B cell (primary cell): ENCODE measurements around the gene TCP10L. TPM values are rescaled to one million over a fixed set of nuclear protein-coding genes. Genes with fewer than 3 reads are reported as not detected.

Experiments used
- ATAC-seq: fragments of 200-7000 bp; cut with Tn5 transposase; one replicate; pipeline ENCODE4 v1.10.0; 2021; ENCODE audit warnings: low read depth, mild to moderate bottlenecking, moderate number of reproducible peaks, moderate library complexity
- CTCF ChIA-PET: fragments of 350-600 bp; sonication (Branson Sonifier 250); formaldehyde crosslinking; loops from one replicate; lab custom pipeline; 2021; ENCODE audit warnings: antibody characterized with exemption, inconsistent platforms; lab: Charles Lee
- POLR2A ChIA-PET: fragments of 350-600 bp; sonication (Branson Sonifier 250); formaldehyde crosslinking; loops from one replicate; lab custom pipeline; 2021; ENCODE audit warnings: antibody characterized with exemption; lab: Charles Lee
- DNase-seq: peaks from one replicate; pipeline ENCODE4 v3.0.0; 2013
- H2AFZ ChIP-seq: 2 replicates; pipeline ENCODE4 v1.6.1; 2012; ENCODE audit warnings: mild to moderate bottlenecking, low read depth, low read length; ENCODE audit not compliant: insufficient read depth, poor library complexity, severe bottlenecking
- H3K27ac ChIP-seq, 2 donors: 1 replicate in 1 of 2; 2 replicates in 1 of 2; pipeline ENCODE4 v1.5.1; 2012 to 2013; ENCODE audit warnings: low read length in 2 of 2, mild to moderate bottlenecking in 2 of 2, moderate library complexity in 1 of 2
- H3K27me3 ChIP-seq, 4 experiments: fragments of 200-600 bp in 1 of 4; sonication (generic) in 1 of 4; replicated peaks in 1 of 4; 1 replicate in 2 of 4; 2 replicates in 2 of 4; pipeline versions ENCODE4 v1.6.1 to v1.7.0; 2013 to 2016; ENCODE audit warnings: low read length in 3 of 4, mild to moderate bottlenecking in 2 of 4, mixed read lengths in 1 of 4, moderate library complexity in 1 of 4; ENCODE audit not compliant: insufficient read depth in 4 of 4, control insufficient read depth in 3 of 4; ENCODE audit errors: control extremely low read depth in 1 of 4
- H3K36me3 ChIP-seq, 2 experiments: replicated peaks in 1 of 2; 1 replicate in 1 of 2; 2 replicates in 1 of 2; pipeline versions ENCODE4 v1.6.1 to v1.7.1; 2013; ENCODE audit warnings: low read length in 1 of 2; ENCODE audit not compliant: insufficient read depth in 2 of 2, control insufficient read depth in 1 of 2; ENCODE audit errors: control extremely low read depth in 1 of 2, extremely low read depth in 1 of 2
- H3K4me1 ChIP-seq, 2 donors: fragments of 200-600 bp in 1 of 2; sonication (generic) in 1 of 2; 1 replicate in 1 of 2; 2 replicates in 1 of 2; pipeline versions ENCODE4 v1.5.1 to v1.6.1; 2013 to 2017; ENCODE audit warnings: low read length in 2 of 2; ENCODE audit not compliant: control insufficient read depth in 2 of 2, insufficient read depth in 2 of 2
- H3K4me2 ChIP-seq: replicated peaks from 2 replicates; pipeline ENCODE3; 2012; ENCODE audit warnings: mild to moderate bottlenecking, low read depth, low read length; ENCODE audit not compliant: poor library complexity, severe bottlenecking
- H3K4me3 ChIP-seq, 5 experiments: fragments of 200-600 bp in 1 of 5; sonication (generic) in 1 of 5; 1 replicate in 3 of 5; 2 replicates in 2 of 5; pipeline versions ENCODE4 v1.5.1 to v1.7.0; 2011 to 2016; ENCODE audit warnings: low read length in 4 of 5, mild to moderate bottlenecking in 4 of 5, low read depth in 2 of 5, control low read depth in 1 of 5, moderate library complexity in 1 of 5; ENCODE audit not compliant: insufficient read depth in 1 of 5; ENCODE audit errors: control extremely low read depth in 1 of 5, extremely low read depth in 1 of 5
- H3K79me2 ChIP-seq: fragments of 200-600 bp; sonication (generic); one replicate; pipeline ENCODE4 v1.6.0; 2016; ENCODE audit warnings: low read length; ENCODE audit not compliant: control insufficient read depth, insufficient read depth
- H3K9ac ChIP-seq: fragments of 200-600 bp; sonication (generic); 2 replicates; pipeline ENCODE4 v1.6.1; 2017; ENCODE audit warnings: mild to moderate bottlenecking, low read length, moderate library complexity
- H3K9me3 ChIP-seq, 3 donors: one replicate each; pipeline versions ENCODE4 v1.6.1 to v1.7.1; 2013; ENCODE audit warnings: low read length in 2 of 3; ENCODE audit not compliant: control insufficient read depth in 2 of 3, insufficient read depth in 1 of 3; ENCODE audit errors: control extremely low read depth in 1 of 3
- H4K20me1 ChIP-seq: 2 replicates; pipeline ENCODE4 v1.6.0; 2012; ENCODE audit warnings: mild to moderate bottlenecking, low read length; ENCODE audit not compliant: insufficient read depth, control insufficient read depth, poor library complexity, severe bottlenecking
- H3K27ac Mint-ChIP-seq: one replicate; pipeline ENCODE4 v1.8.0; 2021; ENCODE audit warnings: mixed read lengths
- H3K27me3 Mint-ChIP-seq: one replicate; pipeline ENCODE4 v1.8.0; 2021; ENCODE audit warnings: mixed read lengths
- H3K4me1 Mint-ChIP-seq: one replicate; pipeline ENCODE4 v1.8.0; 2021; ENCODE audit warnings: mixed read lengths
- H3K4me3 Mint-ChIP-seq: one replicate; pipeline ENCODE4 v1.8.0; 2021; ENCODE audit warnings: mixed read lengths
- H3K9me3 Mint-ChIP-seq: one replicate; pipeline ENCODE4 v1.8.0; 2022; ENCODE audit warnings: mixed read lengths; ENCODE audit not compliant: insufficient read depth
- CTCF ChIP-seq: fragments of 200-600 bp; IDR thresholded peaks from one replicate; pipeline ENCODE4 v1.8.0; 2022; ENCODE audit warnings: antibody characterized with exemption, mild to moderate bottlenecking
- EZH2 ChIP-seq: IDR thresholded peaks from 2 replicates; pipeline ENCODE4 v1.6.1; 2012; ENCODE audit warnings: borderline replicate concordance, low read depth, mild to moderate bottlenecking, moderate library complexity, low read length; ENCODE audit not compliant: insufficient read depth, poor library complexity, severe bottlenecking
- WGBS: methylation state at CpG from one replicate; pipeline ENCODE4 v1.1.5; 2013; ENCODE audit warnings: missing lambda C conversion rate; ENCODE audit not compliant: insufficient coverage; 5-methylcytosine and 5-hydroxymethylcytosine counted together
- intact Hi-C: fragments of 100-400 bp; cut with micrococcal nuclease; formaldehyde crosslinking; loops from one replicate; pipeline ENCODE4 v1.10.0; 2022
- polyA plus RNA-seq: library from polyadenylated mRNA; depleted of rRNA; stranded (reverse); fragments of >200 nt; gene quantifications from 2 replicates; pipeline ENCODE4 v1.2.3, GENCODE V29; 2012
- total RNA-seq, 2 donors: library from RNA; stranded (reverse); fragments of 120-200 nt in 1 of 2; gene quantifications; 1 replicate in 1 of 2; 2 replicates in 1 of 2; pipeline versions ENCODE4 v1.2.3 to v1.2.4, GENCODE V29; 2013 to 2022

Gene TCP10L
- total and polyA plus RNA-seq, 2 donors (not counting 1 experiment from before 2014, with no cell fraction given) = 0.39 TPM

- ATAC-seq (no peak), DNase-seq (no peak)
- H3K9me3 ChIP-seq = peaks cover 0 to 5% (median 0%) of the 10 kb centered on the region in 3 donors
- H3K4me3 ChIP-seq = no peak overlapping the region
- Mint-ChIP-seq H3K4me1 (peaks cover 7% of the 10 kb centered on the region), H3K27ac (no peak overlapping the region), H3K9me3 (no peaks in the 10 kb centered on the region), H3K4me3 (no peak overlapping the region), H3K27me3 (no peaks in the 10 kb centered on the region)
- no peak overlapping the region for H2AFZ ChIP-seq
- no peaks in the 10 kb centered on the region for H4K20me1 ChIP-seq
- CTCF ChIA-PET = interaction anchor here (1.8 to 2.3 kb wide), 2 partner anchors 8 to 10 kb away, joined by 8 to 9 read pairs; no protein-coding TSS in a partner anchor
- H3K79me2 ChIP-seq = peaks cover 38% of the 10 kb centered on the region
- 100% methylated on average over 2 of the region's 5 CpGs for WGBS
- POLR2A ChIA-PET = no interaction called here
- H3K27ac ChIP-seq = no peak overlapping the region
- TF ChIP-seq CTCF (no peak), EZH2 (no peak)
- no peak overlapping the region for H3K4me2 ChIP-seq
- no peak overlapping the region for H3K9ac ChIP-seq
- H3K27me3 ChIP-seq = no peaks in the 10 kb centered on the region
- peaks cover 8 to 41% of the 10 kb centered on the region in 2 experiments for H3K36me3 ChIP-seq
- intact Hi-C loops = no loop called here
- peaks cover 3 to 21% of the 10 kb centered on the region in 2 donors for H3K4me1 ChIP-seq
Observed at GRCh38 chr21:32608851-32609250, 23.5 kb upstream of the TCP10L start.

GRCh38 chr21:32605469-32605868 lies 20.1 kb upstream of the TCP10L start:
- Mint-ChIP-seq H3K9me3 (no peaks in the 10 kb centered on the region), H3K4me3 (no peak overlapping the region), H3K27ac (no peak overlapping the region), H3K27me3 (no peaks in the 10 kb centered on the region), H3K4me1 (peaks cover 1% of the 10 kb centered on the region)
- no peak overlapping the region for H3K27ac ChIP-seq
- TF ChIP-seq CTCF (no peak), EZH2 (no peak)
- intact Hi-C loops = no loop called here
- H3K27me3 ChIP-seq = no peaks in the 10 kb centered on the region
- H3K4me3 ChIP-seq = no peak overlapping the region
- ATAC-seq (no peak), DNase-seq (no peak)
- POLR2A ChIA-PET = no interaction called here
- CTCF ChIA-PET = no interaction called here
- peaks cover 0 to 3% of the 10 kb centered on the region in 2 donors for H3K4me1 ChIP-seq
- no peaks in the 10 kb centered on the region for H3K9me3 ChIP-seq
- no peak overlapping the region for H3K4me2 ChIP-seq
- peaks cover 11 to 64% of the 10 kb centered on the region in 2 experiments for H3K36me3 ChIP-seq
- H3K9ac ChIP-seq = no peak overlapping the region
- no peaks in the 10 kb centered on the region for H4K20me1 ChIP-seq
- WGBS = 93% methylated on average over 6 of the region's 8 CpGs
- no peak overlapping the region for H2AFZ ChIP-seq
- peaks cover 35% of the 10 kb centered on the region for H3K79me2 ChIP-seq
